Neural progenitor cell (in vitro differentiated cells): ENCODE results near the gene CCL24. TPM values are rescaled to one million over a fixed set of nuclear protein-coding genes. Genes with fewer than 3 reads are reported as not detected.

Source experiments
- DNase-seq: peaks from one replicate; pipeline ENCODE4 v3.0.0-alpha.2; 2016; ENCODE audit warnings: low spot score
- H2AFZ ChIP-seq: fragments of 200-600 bp; sonication (generic); replicated peaks from 2 replicates; pipeline ENCODE4 v1.6.1; 2016; ENCODE audit warnings: antibody characterized with exemption
- H3F3A ChIP-seq: fragments of 200-600 bp; sonication (generic); 2 replicates; pipeline ENCODE4 v1.6.1; 2016; ENCODE audit warnings: antibody characterized with exemption, low read depth
- H3K27ac ChIP-seq: fragments of 200-600 bp; sonication (generic); 2 replicates; pipeline ENCODE4 v1.5.1; 2016; ENCODE audit warnings: mild to moderate bottlenecking
- H3K27me3 ChIP-seq: fragments of 200-600 bp; sonication (generic); 2 replicates; pipeline ENCODE4 v1.6.1; 2016; ENCODE audit warnings: mild to moderate bottlenecking, moderate library complexity
- H3K36me3 ChIP-seq: fragments of 200-600 bp; sonication (generic); 2 replicates; pipeline ENCODE4 v1.5.1; 2016
- H3K4me1 ChIP-seq: fragments of 200-600 bp; sonication (generic); 2 replicates; pipeline ENCODE4 v1.6.1; 2016; ENCODE audit warnings: mixed run types
- H3K4me2 ChIP-seq: fragments of 200-600 bp; sonication (generic); 2 replicates; pipeline ENCODE4 v1.6.1; 2016
- H3K4me3 ChIP-seq: fragments of 200-600 bp; sonication (generic); 2 replicates; pipeline ENCODE4 v1.5.1; 2016
- H3K79me2 ChIP-seq: fragments of 200-600 bp; sonication (generic); 2 replicates; pipeline ENCODE4 v1.6.1; 2016; ENCODE audit warnings: low read depth
- H3K9ac ChIP-seq: fragments of 200-600 bp; sonication (generic); 2 replicates; pipeline ENCODE4 v1.6.1; 2016
- H3K9me3 ChIP-seq: fragments of 200-600 bp; sonication (generic); 2 replicates; pipeline ENCODE4 v1.5.1; 2016; ENCODE audit warnings: low read depth
- H4K20me1 ChIP-seq: fragments of 200-600 bp; sonication (generic); 2 replicates; pipeline ENCODE4 v1.6.1; 2016; ENCODE audit warnings: low read depth
- H3K27ac Mint-ChIP-seq: 3 replicates; pipeline ENCODE4 v1.8.0; 2021; ENCODE audit warnings: mixed read lengths
- H3K27me3 Mint-ChIP-seq: 2 replicates; pipeline ENCODE4 v1.8.0; 2022; ENCODE audit warnings: low read depth, mild to moderate bottlenecking, inconsistent platforms, moderate library complexity, mixed read lengths; ENCODE audit not compliant: insufficient read depth
- H3K36me3 Mint-ChIP-seq: 3 replicates; pipeline ENCODE4 v1.8.0; 2021; ENCODE audit warnings: mixed read lengths
- H3K4me1 Mint-ChIP-seq: 3 replicates; pipeline ENCODE4 v1.8.0; 2021; ENCODE audit warnings: mixed read lengths
- H3K4me3 Mint-ChIP-seq: 3 replicates; pipeline ENCODE4 v1.8.0; 2021; ENCODE audit warnings: mild to moderate bottlenecking, moderate library complexity, mixed read lengths
- H3K9me3 Mint-ChIP-seq: 3 replicates; pipeline ENCODE4 v1.8.0; 2020; ENCODE audit warnings: mixed read lengths
- EZH2 ChIP-seq: fragments of 200-600 bp; sonication (generic); IDR thresholded peaks from 2 replicates; pipeline ENCODE4 v1.6.1; 2017; ENCODE audit warnings: antibody characterized with exemption, mild to moderate bottlenecking, moderate library complexity
- EZH2phosphoT487 ChIP-seq: fragments of 200-600 bp; sonication (generic); IDR thresholded peaks from 2 replicates; pipeline ENCODE4 v1.6.1; 2017; ENCODE audit warnings: antibody characterized with exemption
- total RNA-seq: library from RNA; depleted of rRNA; stranded (reverse); fragments of >200 nt; gene quantifications from 2 replicates; pipeline ENCODE4 v1.2.3, GENCODE V29; 2015; ENCODE audit warnings: low replicate concordance
- TF ChIP-seq, protein P1 (sequence below): fragments of 200-600 bp; sonication (generic); IDR thresholded peaks from 2 replicates; pipeline ENCODE4 v1.5.1; 2017; ENCODE audit warnings: antibody characterized with exemption, mild to moderate bottlenecking

Gene CCL24
- total RNA-seq, 1 donor from 2014 or later: not detected

DNA sequence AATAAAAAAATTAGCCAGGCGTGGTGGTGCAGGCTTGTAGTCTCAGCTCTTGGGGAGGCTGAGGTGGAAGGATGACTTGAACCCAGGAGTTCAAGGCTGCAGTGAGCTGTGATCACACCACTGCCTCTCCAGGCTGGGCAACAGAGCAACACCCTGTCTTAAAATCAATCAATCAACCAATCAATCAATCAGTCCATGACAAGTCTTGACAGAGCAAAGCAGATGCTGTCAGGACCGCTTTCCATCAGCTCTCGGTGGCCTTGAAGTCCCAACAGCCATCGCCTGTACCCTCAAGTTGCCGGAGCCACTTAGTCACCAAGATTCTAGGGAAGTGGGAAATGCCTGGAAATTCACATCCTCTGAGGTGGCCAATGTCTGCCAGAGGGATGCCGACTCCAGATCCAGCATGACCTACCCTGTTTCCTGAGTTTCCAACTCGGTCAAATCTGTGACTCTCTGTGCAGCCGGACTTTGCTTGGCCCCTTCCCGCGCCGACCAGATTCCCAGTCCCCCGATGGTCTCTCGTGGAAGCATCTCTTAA, 871 bp upstream of the CCL24 start:
- no peak for DNase-seq
- Histone ChIP-seq H3K79me2 (no peaks in the 10 kb centered on the region), H3K9ac (no peak overlapping the region), H3K4me2 (no peak overlapping the region), H3F3A (no peaks in the 10 kb centered on the region), H3K9me3 (no peaks in the 10 kb centered on the region), H4K20me1 (no peaks in the 10 kb centered on the region), H3K27ac (no peak overlapping the region), H3K36me3 (no peaks in the 10 kb centered on the region), H2AFZ (no peak overlapping the region), H3K4me3 (no peak overlapping the region), H3K4me1 (no peaks in the 10 kb centered on the region), H3K27me3 (no peaks in the 10 kb centered on the region)
- Mint-ChIP-seq H3K9me3 (no peaks in the 10 kb centered on the region), H3K27ac (no peak overlapping the region), H3K36me3 (no peaks in the 10 kb centered on the region), H3K4me3 (no peak overlapping the region), H3K27me3 (peaks cover 5% of the 10 kb centered on the region), H3K4me1 (no peaks in the 10 kb centered on the region)
- TF ChIP-seq EZH2phosphoT487: no peak
- TF ChIP-seq EZH2: no peak
- TF ChIP-seq, protein P1, sequence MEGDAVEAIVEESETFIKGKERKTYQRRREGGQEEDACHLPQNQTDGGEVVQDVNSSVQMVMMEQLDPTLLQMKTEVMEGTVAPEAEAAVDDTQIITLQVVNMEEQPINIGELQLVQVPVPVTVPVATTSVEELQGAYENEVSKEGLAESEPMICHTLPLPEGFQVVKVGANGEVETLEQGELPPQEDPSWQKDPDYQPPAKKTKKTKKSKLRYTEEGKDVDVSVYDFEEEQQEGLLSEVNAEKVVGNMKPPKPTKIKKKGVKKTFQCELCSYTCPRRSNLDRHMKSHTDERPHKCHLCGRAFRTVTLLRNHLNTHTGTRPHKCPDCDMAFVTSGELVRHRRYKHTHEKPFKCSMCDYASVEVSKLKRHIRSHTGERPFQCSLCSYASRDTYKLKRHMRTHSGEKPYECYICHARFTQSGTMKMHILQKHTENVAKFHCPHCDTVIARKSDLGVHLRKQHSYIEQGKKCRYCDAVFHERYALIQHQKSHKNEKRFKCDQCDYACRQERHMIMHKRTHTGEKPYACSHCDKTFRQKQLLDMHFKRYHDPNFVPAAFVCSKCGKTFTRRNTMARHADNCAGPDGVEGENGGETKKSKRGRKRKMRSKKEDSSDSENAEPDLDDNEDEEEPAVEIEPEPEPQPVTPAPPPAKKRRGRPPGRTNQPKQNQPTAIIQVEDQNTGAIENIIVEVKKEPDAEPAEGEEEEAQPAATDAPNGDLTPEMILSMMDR: no peak

DNA sequence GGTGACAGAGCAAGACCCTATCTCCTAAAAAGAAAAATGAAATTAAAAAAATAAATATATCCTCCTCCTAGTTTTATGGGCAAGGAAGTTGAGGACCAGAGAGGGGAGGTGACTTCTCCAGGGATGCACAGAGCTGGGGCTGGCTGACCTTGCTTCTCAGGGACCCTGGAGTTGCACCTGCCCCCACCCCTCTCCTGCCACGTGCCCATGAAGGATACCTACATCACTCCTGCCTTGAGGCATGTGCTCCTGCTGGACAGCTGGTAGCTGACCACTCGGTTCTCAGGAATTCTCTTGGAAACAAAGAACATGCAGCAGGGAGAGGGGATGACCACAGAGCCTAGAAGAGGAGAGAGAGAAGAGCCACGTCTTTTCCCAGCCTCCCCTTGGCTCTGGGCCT, 522 bp downstream of the CCL24 start:
- H3F3A ChIP-seq: no peaks in the 10 kb centered on the region
- no peaks in the 10 kb centered on the region for H3K9me3 ChIP-seq
- peaks cover 3% of the 10 kb centered on the region for H3K9me3 Mint-ChIP-seq
- no peaks in the 10 kb centered on the region for H3K36me3 Mint-ChIP-seq
- no peaks in the 10 kb centered on the region for H3K36me3 ChIP-seq
- H3K79me2 ChIP-seq: no peaks in the 10 kb centered on the region
- no peak overlapping the region for H2AFZ ChIP-seq
- TF ChIP-seq, protein P1: no peak
- no peak for TF ChIP-seq EZH2
- TF ChIP-seq EZH2phosphoT487: no peak
- no peak overlapping the region for H3K4me3 Mint-ChIP-seq
- no peak overlapping the region for H3K4me3 ChIP-seq
- DNase-seq: no peak
- no peak overlapping the region for H3K27ac Mint-ChIP-seq
- H3K27ac ChIP-seq: no peak overlapping the region
- no peak overlapping the region for H3K4me2 ChIP-seq
- H3K27me3 ChIP-seq: no peaks in the 10 kb centered on the region
- H3K4me1 ChIP-seq: no peaks in the 10 kb centered on the region
- peaks cover 5% of the 10 kb centered on the region for H3K27me3 Mint-ChIP-seq
- H4K20me1 ChIP-seq: no peaks in the 10 kb centered on the region
- no peaks in the 10 kb centered on the region for H3K4me1 Mint-ChIP-seq
- no peak overlapping the region for H3K9ac ChIP-seq

DNA sequence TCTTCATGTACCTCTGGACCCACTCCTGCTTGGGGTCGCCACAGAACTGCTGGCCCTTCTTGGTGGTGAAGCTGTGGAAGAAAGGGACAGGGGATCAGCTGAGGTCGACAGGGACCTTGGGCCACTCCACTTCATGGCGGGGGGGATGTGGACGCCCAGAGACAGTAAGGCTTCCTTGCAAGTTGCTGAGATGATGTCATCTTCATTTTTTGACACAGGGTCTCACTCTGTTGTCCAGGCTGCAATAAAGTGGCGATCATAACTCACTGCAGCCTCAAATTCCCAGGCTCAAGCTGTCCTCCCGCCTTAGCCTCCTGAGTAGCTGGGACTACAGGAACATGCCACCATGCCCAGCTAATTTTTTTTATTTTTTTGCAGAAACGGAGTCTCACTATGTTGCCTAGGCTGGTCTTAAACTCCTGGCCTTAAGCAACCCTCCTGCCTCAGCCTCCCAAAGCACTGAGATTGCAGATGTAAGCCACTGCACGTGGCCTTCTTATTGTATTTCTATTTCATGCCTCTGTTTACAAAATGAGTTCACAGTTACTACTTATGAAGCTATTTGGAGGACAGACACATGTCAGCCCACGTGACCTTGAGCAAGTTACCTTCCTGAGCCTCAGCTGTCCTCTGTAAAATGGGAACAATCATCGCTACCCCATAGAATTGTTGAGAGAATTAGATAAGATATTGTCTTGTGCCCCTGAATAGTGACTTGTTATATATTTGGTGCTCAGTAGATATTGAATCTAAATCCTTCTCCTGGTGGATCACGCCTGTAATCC, 1.5 kb downstream of the CCL24 start:
- Mint-ChIP-seq H3K36me3 (no peaks in the 10 kb centered on the region), H3K4me1 (no peaks in the 10 kb centered on the region), H3K9me3 (peaks cover 12% of the 10 kb centered on the region), H3K4me3 (no peak overlapping the region), H3K27ac (no peak overlapping the region), H3K27me3 (peaks cover 5% of the 10 kb centered on the region)
- Histone ChIP-seq H3F3A (no peaks in the 10 kb centered on the region), H2AFZ (no peak overlapping the region), H3K36me3 (no peaks in the 10 kb centered on the region), H3K4me3 (no peak overlapping the region), H3K27me3 (no peaks in the 10 kb centered on the region), H3K4me1 (no peaks in the 10 kb centered on the region), H3K9me3 (no peaks in the 10 kb centered on the region), H3K4me2 (no peak overlapping the region), H3K79me2 (no peaks in the 10 kb centered on the region), H4K20me1 (no peaks in the 10 kb centered on the region), H3K9ac (no peak overlapping the region), H3K27ac (no peak overlapping the region)
- no peak for DNase-seq
- TF ChIP-seq EZH2 (no peak), EZH2phosphoT487 (no peak)
- TF ChIP-seq, protein P1: no peak
